ENCODE data around the gene CCDC187.
"Not testable (repeated sequence)": the region's sequence is repeated elsewhere in the genome, so short reads cannot be mapped to it uniquely, and the experiment has no call there.

The CCDC187 gene

GRCh38 chr9:136326761-136327303 lies 22.9 kb upstream of the CCDC187 start:
- DNase-seq, result peak; percentile 40

GRCh38 chr9:136326061-136326760 lies 22.3 kb upstream of the CCDC187 start:
- DNase-seq, result peak; percentile 90

- DNase-seq, result no peak
These were observed 21.5 kb upstream of the CCDC187 start for GRCh38 chr9:136325358-136325757.

- no peak for DNase-seq
These were observed 20.8 kb upstream of the CCDC187 start for GRCh38 chr9:136324501-136325300.

DNA sequence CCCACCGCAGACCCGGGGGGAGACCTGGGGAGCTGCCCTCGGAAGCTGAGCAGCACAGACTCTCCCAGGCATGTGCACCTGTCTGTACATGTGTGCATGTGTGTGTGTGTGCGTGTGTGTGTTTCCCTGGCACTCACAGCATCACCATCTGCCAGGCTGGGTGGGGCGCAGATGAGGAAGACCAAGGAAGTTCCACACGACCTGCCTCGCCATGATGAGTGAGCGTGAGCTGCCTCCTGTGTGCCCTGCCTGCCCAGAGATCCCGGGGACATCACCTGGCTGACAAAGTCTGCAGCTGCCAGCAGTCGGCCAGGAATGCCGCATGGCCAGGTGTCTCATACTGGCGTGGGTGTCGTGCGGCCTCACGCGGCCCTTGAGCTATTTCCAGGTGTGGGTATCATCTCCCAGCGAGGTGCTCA lies 19.5 kb upstream of the CCDC187 start:
- DNase-seq, result no peak

- no peak for DNase-seq
These were observed 18.9 kb upstream of the CCDC187 start for GRCh38 chr9:136322756-136323330.

DNA sequence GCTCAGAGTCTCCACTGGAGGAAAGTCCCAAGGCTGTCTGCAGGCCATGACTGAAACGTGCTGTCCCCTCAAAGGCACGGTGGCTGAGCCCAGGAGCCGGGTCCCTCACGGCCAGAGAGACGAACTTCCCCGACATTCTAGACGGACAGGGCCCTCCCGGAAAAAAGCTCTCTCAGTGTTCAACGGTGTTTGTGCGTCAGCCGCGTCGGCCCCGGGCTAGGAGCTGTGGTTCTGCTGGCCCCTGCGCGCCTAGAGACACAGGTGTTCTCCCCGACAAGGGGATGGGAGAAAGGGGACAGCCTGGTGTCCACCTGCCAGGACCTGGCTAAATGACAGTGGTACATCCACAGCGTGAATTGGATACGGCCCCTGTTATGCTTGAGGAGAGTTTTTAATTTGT lies 17.7 kb upstream of the CCDC187 start:
- no peak for DNase-seq

- DNase-seq, result not testable (repeated sequence)
These were observed 17.1 kb upstream of the CCDC187 start for GRCh38 chr9:136320972-136321371.

DNA sequence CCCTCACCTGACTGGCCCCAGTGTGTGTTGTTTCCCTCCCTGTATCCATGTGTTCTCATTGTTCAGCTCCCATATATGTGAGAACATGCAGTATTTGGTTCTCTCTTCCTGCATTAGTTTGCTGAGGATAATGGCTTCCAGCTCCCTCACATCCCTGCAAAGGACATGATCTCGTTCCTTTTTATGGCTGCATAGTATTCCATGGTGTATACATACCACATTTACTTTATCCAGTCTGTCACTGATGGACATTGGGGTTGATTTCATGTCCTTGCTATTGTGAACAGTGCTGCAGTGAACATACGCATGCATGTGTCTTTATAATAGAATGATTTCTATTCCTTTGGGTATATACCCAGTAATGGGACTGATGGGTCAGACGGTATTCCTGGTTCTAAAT lies 16.1 kb upstream of the CCDC187 start:
- DNase-seq, result not testable (repeated sequence)

DNA sequence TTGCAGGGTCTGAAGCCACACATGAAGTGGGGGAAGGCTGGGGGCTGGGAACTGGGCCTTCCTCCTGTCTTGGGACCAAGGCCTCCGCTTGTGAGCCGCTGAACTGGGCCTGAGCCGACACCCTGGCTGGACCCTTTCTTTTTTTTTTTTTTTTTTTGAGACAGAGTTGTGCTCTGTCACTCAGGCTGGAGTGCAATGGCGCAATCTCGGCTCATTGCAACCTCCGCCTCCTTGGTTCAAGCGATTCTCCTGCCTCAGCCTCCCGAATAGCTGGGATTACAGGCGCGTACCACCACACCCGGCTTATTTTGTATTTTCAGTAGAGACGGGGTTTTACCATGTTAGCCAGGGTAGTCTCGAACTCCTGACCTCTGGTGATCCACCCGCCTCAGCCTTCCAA lies 15.3 kb upstream of the CCDC187 start:
- not testable (repeated sequence) for DNase-seq

- no peak for DNase-seq
These were observed 14.9 kb upstream of the CCDC187 start for GRCh38 chr9:136318776-136319241.

GRCh38 chr9:136318111-136318775 lies 14.3 kb upstream of the CCDC187 start:
- no peak for DNase-seq

GRCh38 chr9:136317695-136318094 lies 13.8 kb upstream of the CCDC187 start:
- no peak for DNase-seq

- DNase-seq, result no peak
These were observed 13.2 kb upstream of the CCDC187 start for GRCh38 chr9:136316896-136317676.

DNA sequence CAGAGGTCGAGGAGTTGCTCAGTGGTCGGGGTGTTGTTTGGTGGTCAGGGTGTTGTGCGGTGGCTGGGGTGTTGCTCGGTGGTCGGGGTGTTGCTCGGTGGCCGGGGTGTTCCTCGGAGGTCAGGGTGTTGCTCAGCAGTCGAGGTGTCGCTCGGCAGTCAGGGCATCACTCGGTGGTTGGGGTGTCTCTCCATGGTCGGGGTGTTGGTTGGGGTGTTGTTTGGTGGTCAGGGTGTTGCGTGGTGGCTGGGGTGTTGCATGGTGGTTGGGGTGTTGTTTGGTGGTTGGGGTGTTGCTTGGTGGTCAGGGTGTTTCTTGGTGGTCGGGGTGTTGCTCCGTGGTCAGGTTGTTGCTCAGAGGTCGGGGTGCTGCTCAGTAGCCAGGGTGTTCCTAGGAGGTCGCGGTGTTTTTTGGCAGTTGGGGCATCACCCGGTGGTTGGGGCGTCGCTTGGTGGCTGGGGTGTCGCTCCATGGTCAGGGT lies 12.4 kb upstream of the CCDC187 start:
- DNase-seq, result no peak

DNA sequence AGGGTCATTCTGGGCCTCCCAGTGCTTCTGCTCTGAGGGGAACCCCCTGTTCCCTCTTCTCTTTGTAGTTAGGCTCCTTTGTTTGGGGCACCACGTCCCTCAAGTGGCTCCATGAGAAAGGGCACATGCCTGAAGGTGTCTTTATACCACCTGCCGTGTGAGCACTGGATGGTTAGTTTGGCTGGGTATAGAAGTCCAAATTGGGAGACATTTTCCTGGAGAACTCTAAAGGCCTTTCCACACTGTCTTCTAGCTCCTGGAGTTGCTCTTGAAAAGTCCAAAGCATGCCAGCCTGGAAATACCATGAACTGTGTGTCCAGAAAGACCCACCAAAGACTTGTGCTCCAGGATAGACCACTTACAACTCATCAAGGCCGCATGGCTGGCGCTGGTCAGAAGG lies 11.1 kb upstream of the CCDC187 start:
- no peak for DNase-seq

GRCh38 chr9:136314056-136314416 lies 10.1 kb upstream of the CCDC187 start:
- DNase-seq, result no peak

DNA sequence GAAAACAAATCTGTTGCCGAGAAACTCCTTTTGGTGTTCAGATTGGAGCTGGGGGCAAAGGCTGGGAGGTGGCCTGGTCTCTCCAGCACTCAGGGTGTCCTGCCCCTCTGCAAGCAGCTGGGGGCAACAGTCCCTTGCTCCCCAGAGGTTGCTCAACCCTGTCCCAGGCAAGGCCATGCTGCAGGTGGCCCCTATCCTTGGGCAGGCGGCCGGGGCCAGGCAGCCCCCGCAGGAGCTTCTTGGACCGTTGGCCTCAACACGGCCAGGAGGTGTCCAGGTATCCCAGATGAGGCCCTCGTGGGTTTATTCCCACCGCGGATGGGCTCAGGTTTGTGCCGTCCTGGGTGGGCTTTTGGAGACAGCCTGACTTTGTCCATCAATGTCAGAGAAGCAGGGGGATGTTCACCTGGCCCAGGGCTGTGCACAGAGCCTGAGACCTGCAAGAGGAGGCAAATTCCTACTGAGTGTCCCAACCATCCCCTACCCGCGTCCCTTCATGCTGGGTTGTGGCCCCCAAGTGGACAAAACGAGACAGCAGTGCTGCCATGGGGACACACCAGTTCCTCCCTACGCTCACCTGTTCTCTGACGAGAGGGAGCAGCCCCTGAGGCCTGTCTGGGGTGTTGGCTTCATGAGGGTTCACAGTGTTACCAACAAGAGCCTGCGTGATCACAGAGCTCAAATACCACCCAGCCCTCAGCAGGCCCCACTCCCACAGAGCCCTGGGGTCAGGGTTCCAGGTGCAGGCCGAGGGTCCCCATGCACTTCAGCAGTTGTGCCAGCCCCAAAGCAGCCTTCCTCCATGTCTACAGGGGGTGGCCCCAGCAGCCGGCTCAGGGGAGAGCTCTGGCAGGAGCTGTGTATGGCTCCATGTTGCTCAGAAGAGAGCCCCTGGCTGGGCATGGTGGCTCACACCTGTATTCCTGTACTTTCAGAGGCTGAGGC lies 9.5 kb upstream of the CCDC187 start:
- DNase-seq, result no peak

DNA sequence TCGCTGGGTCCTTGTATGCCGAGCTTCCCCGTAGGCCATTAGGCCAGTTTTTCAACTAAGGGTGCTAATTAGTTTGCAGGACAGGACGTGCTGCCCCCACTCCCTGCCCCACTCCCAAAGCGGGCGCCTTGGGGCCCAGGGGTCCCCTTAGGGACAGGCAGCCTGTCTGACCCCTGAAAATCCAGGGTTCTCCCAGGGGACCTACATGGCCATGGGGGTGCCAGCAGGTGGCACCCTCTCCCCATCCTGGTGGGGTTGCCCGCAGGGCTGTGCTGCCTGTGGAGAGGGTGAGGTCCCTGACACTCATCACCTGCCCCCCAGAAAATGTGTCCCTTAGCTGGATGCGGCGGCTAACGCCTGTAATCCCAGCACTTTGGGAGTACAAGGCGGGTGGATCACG lies 8.5 kb upstream of the CCDC187 start:
- peak; percentile 64 for DNase-seq

DNA sequence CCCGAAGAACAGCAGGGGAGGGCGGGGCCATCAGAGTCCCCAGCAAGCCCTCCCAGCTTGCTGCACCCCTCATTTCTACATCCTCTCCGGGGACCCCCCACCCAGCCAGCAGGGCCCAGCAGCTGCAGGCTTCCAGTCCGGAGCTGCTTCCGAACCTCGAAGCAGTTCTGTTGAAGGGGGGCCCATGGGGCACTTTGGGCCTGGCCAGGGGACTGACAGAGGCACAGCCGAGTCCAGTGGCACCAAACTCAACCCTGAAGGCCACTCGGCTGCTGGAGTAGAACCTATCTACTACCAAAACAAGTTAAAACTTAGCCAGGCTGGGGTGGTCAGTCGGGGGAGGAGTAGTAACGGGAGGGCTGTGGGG lies 8.1 kb upstream of the CCDC187 start:
- no peak for DNase-seq
